Loucy (cell line): ENCODE data around the gene KRTAP29-1.

Experiments
- EZH2phosphoT487 ChIP-seq: fragments of 200-600 bp; IDR thresholded peaks from 2 replicates; pipeline ENCODE4 v1.6.1; 2018; ENCODE audit warnings: antibody characterized with exemption, mild to moderate bottlenecking, moderate library complexity, borderline replicate concordance
- TF ChIP-seq, protein P1 (sequence below): fragments of 200-600 bp; sonication (generic); conservative IDR thresholded peaks from 2 replicates; pipeline ENCODE4 v1.5.1; 2014; ENCODE audit warnings: mild to moderate bottlenecking, antibody characterized with exemption, low read length

DNA sequence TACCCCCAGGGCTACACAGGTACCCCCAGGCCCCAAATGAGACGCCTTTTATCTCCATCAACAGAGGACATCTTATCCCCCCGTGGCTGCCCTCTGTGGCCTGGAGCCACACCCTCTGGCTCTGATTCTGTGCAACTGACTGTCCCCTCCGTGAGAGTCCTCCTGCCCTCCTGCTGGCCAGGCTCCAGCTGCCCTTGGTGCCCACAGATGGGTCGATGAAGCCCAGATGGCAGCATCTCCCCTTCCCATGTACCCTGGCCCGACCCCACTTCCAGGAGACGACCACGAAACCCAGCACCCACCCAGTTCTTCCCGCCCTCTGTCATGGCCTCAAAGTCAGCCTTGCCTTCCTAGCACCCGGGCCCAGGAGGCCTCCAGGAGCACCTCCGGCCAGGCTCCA is 22.5 kb upstream of the KRTAP29-1 start:
- TF ChIP-seq, protein P1, sequence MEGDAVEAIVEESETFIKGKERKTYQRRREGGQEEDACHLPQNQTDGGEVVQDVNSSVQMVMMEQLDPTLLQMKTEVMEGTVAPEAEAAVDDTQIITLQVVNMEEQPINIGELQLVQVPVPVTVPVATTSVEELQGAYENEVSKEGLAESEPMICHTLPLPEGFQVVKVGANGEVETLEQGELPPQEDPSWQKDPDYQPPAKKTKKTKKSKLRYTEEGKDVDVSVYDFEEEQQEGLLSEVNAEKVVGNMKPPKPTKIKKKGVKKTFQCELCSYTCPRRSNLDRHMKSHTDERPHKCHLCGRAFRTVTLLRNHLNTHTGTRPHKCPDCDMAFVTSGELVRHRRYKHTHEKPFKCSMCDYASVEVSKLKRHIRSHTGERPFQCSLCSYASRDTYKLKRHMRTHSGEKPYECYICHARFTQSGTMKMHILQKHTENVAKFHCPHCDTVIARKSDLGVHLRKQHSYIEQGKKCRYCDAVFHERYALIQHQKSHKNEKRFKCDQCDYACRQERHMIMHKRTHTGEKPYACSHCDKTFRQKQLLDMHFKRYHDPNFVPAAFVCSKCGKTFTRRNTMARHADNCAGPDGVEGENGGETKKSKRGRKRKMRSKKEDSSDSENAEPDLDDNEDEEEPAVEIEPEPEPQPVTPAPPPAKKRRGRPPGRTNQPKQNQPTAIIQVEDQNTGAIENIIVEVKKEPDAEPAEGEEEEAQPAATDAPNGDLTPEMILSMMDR = no peak
- TF ChIP-seq EZH2phosphoT487 = no peak
